CD14-positive monocyte (primary cell): ENCODE data around the gene MRPL41. TPM values are rescaled to one million over a fixed set of nuclear protein-coding genes. Genes with fewer than 3 reads are reported as not detected.

ENCODE experiments used
- DNase-seq, 3 donors: peaks; one replicate each; pipeline ENCODE4 v3.0.0-alpha.2; 2011 to 2022
- H2AFZ ChIP-seq: 2 replicates; pipeline ENCODE4 v1.6.0; 2012; ENCODE audit warnings: mild to moderate bottlenecking, low read depth, low read length, inconsistent platforms; ENCODE audit not compliant: insufficient read depth, poor library complexity, severe bottlenecking
- H3K27ac ChIP-seq, 2 donors: 1 replicate in 1 of 2; 2 replicates in 1 of 2; pipeline ENCODE4 v1.5.1; 2012 to 2013; ENCODE audit warnings: low read length in 2 of 2, control low read depth in 1 of 2, inconsistent platforms in 1 of 2, low read depth in 1 of 2, mild to moderate bottlenecking in 1 of 2
- H3K27me3 ChIP-seq, 2 donors: one replicate each; pipeline versions ENCODE4 v1.6.0 to v1.6.1; 2011 to 2013; ENCODE audit warnings: low read length in 2 of 2; ENCODE audit not compliant: control insufficient read depth in 2 of 2, insufficient read depth in 2 of 2
- H3K36me3 ChIP-seq, 2 donors: replicated peaks in 1 of 2; 1 replicate in 1 of 2; 2 replicates in 1 of 2; pipeline versions ENCODE4 v1.5.1 to v1.6.1; 2012 to 2013; ENCODE audit warnings: low read length in 2 of 2, control low read depth in 1 of 2, inconsistent platforms in 1 of 2, mild to moderate bottlenecking in 1 of 2; ENCODE audit not compliant: insufficient read depth in 2 of 2, control insufficient read depth in 1 of 2
- H3K4me1 ChIP-seq, 2 donors: 1 replicate in 1 of 2; 2 replicates in 1 of 2; pipeline versions ENCODE4 v1.5.1 to v1.6.1; 2012 to 2013; ENCODE audit warnings: low read length in 2 of 2, control low read depth in 1 of 2, inconsistent platforms in 1 of 2, mild to moderate bottlenecking in 1 of 2, moderate library complexity in 1 of 2; ENCODE audit not compliant: insufficient read depth in 2 of 2, control insufficient read depth in 1 of 2
- H3K4me2 ChIP-seq: replicated peaks from 2 replicates; pipeline ENCODE3; 2012; ENCODE audit warnings: low read length, moderate library complexity, mild to moderate bottlenecking; ENCODE audit not compliant: poor library complexity, severe bottlenecking; ENCODE audit errors: extremely low read depth
- H3K4me3 ChIP-seq, 3 experiments: fragments of 200-600 bp in 1 of 3; sonication (generic) in 1 of 3; replicated peaks in 1 of 3; 1 replicate in 2 of 3; 2 replicates in 1 of 3; pipeline ENCODE4 v1.5.1; 2011 to 2013; ENCODE audit warnings: low read length in 3 of 3, mild to moderate bottlenecking in 3 of 3, control low read depth in 2 of 3, low read depth in 2 of 3, inconsistent platforms in 1 of 3, moderate library complexity in 1 of 3
- H3K79me2 ChIP-seq: 2 replicates; pipeline ENCODE4 v1.6.0; 2012; ENCODE audit warnings: mild to moderate bottlenecking, control low read depth, inconsistent platforms, low read length, moderate library complexity; ENCODE audit not compliant: insufficient read depth
- H3K9ac ChIP-seq: 2 replicates; pipeline ENCODE4 v1.6.0; 2017; ENCODE audit warnings: low read length, mild to moderate bottlenecking; ENCODE audit not compliant: insufficient read depth, poor library complexity, severe bottlenecking
- H3K9me3 ChIP-seq, 2 donors: replicated peaks in 1 of 2; 1 replicate in 1 of 2; 2 replicates in 1 of 2; pipeline versions ENCODE4 v1.5.1 to v1.6.1; 2012 to 2013; ENCODE audit warnings: low read length in 2 of 2, control low read depth in 1 of 2; ENCODE audit not compliant: control insufficient read depth in 1 of 2, insufficient read depth in 1 of 2
- H4K20me1 ChIP-seq: 2 replicates; pipeline ENCODE4 v1.6.0; 2012; ENCODE audit warnings: mild to moderate bottlenecking, low read length, control low read depth, moderate library complexity; ENCODE audit not compliant: insufficient read depth
- H3K27ac Mint-ChIP-seq, 7 donors: one replicate each; pipeline ENCODE4 v1.8.0; 2020; ENCODE audit warnings: mild to moderate bottlenecking in 7 of 7, mixed read lengths in 7 of 7, moderate library complexity in 6 of 7, inconsistent platforms in 2 of 7
- H3K27me3 Mint-ChIP-seq, 3 donors: one replicate each; pipeline ENCODE4 v1.8.0; 2021 to 2022; ENCODE audit warnings: low read depth in 3 of 3, mild to moderate bottlenecking in 3 of 3, mixed read lengths in 3 of 3, moderate library complexity in 3 of 3, inconsistent platforms in 1 of 3
- H3K36me3 Mint-ChIP-seq, 2 donors: one replicate each; pipeline ENCODE4 v1.8.0; 2020; ENCODE audit warnings: mixed read lengths in 2 of 2, inconsistent platforms in 1 of 2, mild to moderate bottlenecking in 1 of 2
- H3K4me1 Mint-ChIP-seq: one replicate; pipeline ENCODE4 v1.8.0; 2020; ENCODE audit warnings: mild to moderate bottlenecking, mixed read lengths
- H3K4me3 Mint-ChIP-seq, 2 donors: one replicate each; pipeline ENCODE4 v1.8.0; 2020; ENCODE audit warnings: mild to moderate bottlenecking in 2 of 2, mixed read lengths in 2 of 2, moderate library complexity in 1 of 2
- H3K9me3 Mint-ChIP-seq, 7 donors: one replicate each; pipeline ENCODE4 v1.8.0; 2020 to 2022; ENCODE audit warnings: mixed read lengths in 7 of 7, mild to moderate bottlenecking in 6 of 7, moderate library complexity in 6 of 7, inconsistent platforms in 2 of 7
- CTCF ChIP-seq: fragments of 200-600 bp; IDR thresholded peaks from one replicate; pipeline ENCODE4 v1.8.0; 2022; ENCODE audit warnings: antibody characterized with exemption, mild to moderate bottlenecking
- WGBS: methylation state at CpG from one replicate; pipeline ENCODE4 v1.1.5; 2013; ENCODE audit warnings: missing lambda C conversion rate; ENCODE audit not compliant: insufficient coverage; 5-methylcytosine and 5-hydroxymethylcytosine counted together
- intact Hi-C, 2 donors: fragments of 100-400 bp; cut with micrococcal nuclease; formaldehyde crosslinking; loops; one replicate each; pipeline versions ENCODE4 v1.15.0 to v1.15.1; 2023
- polyA plus RNA-seq, 3 donors: library from polyadenylated mRNA; depleted of rRNA in 1 of 3; unstranded in 2 of 3; stranded (reverse) in 1 of 3; fragments of 300-500 nt in 2 of 3; fragments of >200 nt in 1 of 3; fragmentation: Illumina TruSeq in 2 of 3; gene quantifications; 1 replicate in 2 of 3; 2 replicates in 1 of 3; pipeline ENCODE4 v1.2.3, GENCODE V29; 2012 to 2021

The MRPL41 gene
- polyA plus RNA-seq, 3 donors = 17.3 to 49.4 (median 33.2) TPM

- Mint-ChIP-seq H3K36me3 (no peaks in the 10 kb centered on the region), H3K4me3 (no peak overlapping the region), H3K4me1 (no peaks in the 10 kb centered on the region), H3K9me3 (peaks cover 0 to 6% (median 0%) of the 10 kb centered on the region in 7 donors), H3K27ac (no peak overlapping the region), H3K27me3 (peaks cover 0 to 3% (median 2%) of the 10 kb centered on the region in 3 donors)
- DNase-seq = no peak
- TF ChIP-seq CTCF = no peak
- Histone ChIP-seq H3K79me2 (no peaks in the 10 kb centered on the region), H3K4me1 (no peaks in the 10 kb centered on the region), H3K36me3 (no peaks in the 10 kb centered on the region), H3K9me3 (no peaks in the 10 kb centered on the region), H3K9ac (no peak overlapping the region), H4K20me1 (no peaks in the 10 kb centered on the region), H3K27me3 (no peaks in the 10 kb centered on the region), H2AFZ (no peak overlapping the region), H3K4me2 (no peak overlapping the region), H3K27ac (no peak overlapping the region), H3K4me3 (no peak overlapping the region)
- 91% methylated on average over 10 of the region's 12 CpGs for WGBS
- intact Hi-C loops = no loop called here
Measured at GRCh38 chr9:137544176-137544760, 7.4 kb upstream of the MRPL41 start.

- no peak overlapping the region for H3K9ac ChIP-seq
- no peak overlapping the region for H3K4me2 ChIP-seq
- H3K27me3 ChIP-seq = no peaks in the 10 kb centered on the region
- Mint-ChIP-seq H3K4me1 (peaks cover 5% of the 10 kb centered on the region), H3K4me3 (no peak overlapping the region), H3K36me3 (no peaks in the 10 kb centered on the region), H3K27me3 (peaks cover 0 to 3% (median 2%) of the 10 kb centered on the region in 3 donors), H3K27ac (no peak overlapping the region), H3K9me3 (peaks cover 0 to 6% (median 0%) of the 10 kb centered on the region in 7 donors)
- intact Hi-C loops = no loop called here
- peaks cover 6 to 7% of the 10 kb centered on the region in 2 donors for H3K4me1 ChIP-seq
- no peaks in the 10 kb centered on the region for H3K79me2 ChIP-seq
- no peaks in the 10 kb centered on the region for H3K36me3 ChIP-seq
- over 99% methylated on average over 8 of the region's 10 CpGs for WGBS
- H3K9me3 ChIP-seq = no peaks in the 10 kb centered on the region
- no peak overlapping the region for H3K27ac ChIP-seq
- H4K20me1 ChIP-seq = no peaks in the 10 kb centered on the region
- TF ChIP-seq CTCF = no peak
- no peak overlapping the region for H3K4me3 ChIP-seq
- no peak overlapping the region for H2AFZ ChIP-seq
- no peak for DNase-seq
Measured at GRCh38 chr9:137545123-137545522, 6.6 kb upstream of the MRPL41 start.
